H9 (cell line): ENCODE results near the gene SIN3B. TPM values are rescaled to one million over a fixed set of nuclear protein-coding genes. Genes with fewer than 3 reads are reported as not detected.

Experiments used
- DNase-seq: peaks from one replicate; pipeline ENCODE4 v3.0.0-alpha.2; 2017
- H2AFZ ChIP-seq: one replicate; pipeline ENCODE4 v1.6.1; 2013; ENCODE audit warnings: mild to moderate bottlenecking, low read length, control low read depth, moderate library complexity
- H2AK5ac ChIP-seq: 2 replicates; pipeline ENCODE4 v1.6.1; 2013; ENCODE audit warnings: low read length, control low read depth, mixed read lengths; ENCODE audit not compliant: insufficient read length
- H2BK120ac ChIP-seq: one replicate; pipeline ENCODE4 v1.6.1; 2013; ENCODE audit warnings: low read depth, mild to moderate bottlenecking, low read length, control low read depth, inconsistent platforms; ENCODE audit not compliant: poor library complexity, severe bottlenecking
- H2BK12ac ChIP-seq: 2 replicates; pipeline ENCODE4 v1.6.1; 2013; ENCODE audit warnings: low read length, control low read depth, mixed read lengths, low read depth; ENCODE audit not compliant: insufficient read length
- H2BK15ac ChIP-seq: 2 replicates; pipeline ENCODE4 v1.6.1; 2013; ENCODE audit warnings: low read depth, low read length, control low read depth
- H2BK20ac ChIP-seq: one replicate; pipeline ENCODE4 v1.6.1; 2013; ENCODE audit warnings: low read depth, mild to moderate bottlenecking, low read length, control low read depth, inconsistent platforms; ENCODE audit not compliant: poor library complexity, severe bottlenecking
- H2BK5ac ChIP-seq: 2 replicates; pipeline ENCODE4 v1.6.1; 2013; ENCODE audit warnings: low read length, control low read depth, mixed read lengths; ENCODE audit not compliant: insufficient read length
- H3K14ac ChIP-seq: 2 replicates; pipeline ENCODE4 v1.6.1; 2013; ENCODE audit warnings: low read length, control low read depth; ENCODE audit not compliant: insufficient read depth
- H3K18ac ChIP-seq: 2 replicates; pipeline ENCODE4 v1.6.1; 2013; ENCODE audit warnings: low read depth, mild to moderate bottlenecking, mixed read lengths, low read length, control low read depth; ENCODE audit not compliant: insufficient read length
- H3K23ac ChIP-seq: 2 replicates; pipeline ENCODE4 v1.6.1; 2013; ENCODE audit warnings: low read length, control low read depth, mixed read lengths, low read depth; ENCODE audit not compliant: insufficient read length
- H3K23me2 ChIP-seq: 2 replicates; pipeline ENCODE4 v1.6.1; 2013; ENCODE audit warnings: low read depth, mild to moderate bottlenecking, mixed read lengths, low read length, control low read depth; ENCODE audit not compliant: insufficient read length, poor library complexity, severe bottlenecking
- H3K27ac ChIP-seq: 2 replicates; pipeline ENCODE4 v1.5.1; 2013; ENCODE audit warnings: low read length, control low read depth, mixed read lengths, low read depth; ENCODE audit not compliant: insufficient read length
- H3K27me3 ChIP-seq: 2 replicates; pipeline ENCODE4 v1.6.1; 2013; ENCODE audit warnings: low read length, control low read depth, inconsistent platforms; ENCODE audit not compliant: insufficient read depth
- H3K4ac ChIP-seq: 2 replicates; pipeline ENCODE4 v1.6.1; 2013; ENCODE audit warnings: low read depth, mild to moderate bottlenecking, control low read depth, inconsistent platforms, low read length, moderate library complexity
- H3K4me1 ChIP-seq: 2 replicates; pipeline ENCODE4 v1.6.1; 2013; ENCODE audit warnings: low read length, control low read depth, inconsistent platforms; ENCODE audit not compliant: insufficient read depth
- H3K4me2 ChIP-seq: 2 replicates; pipeline ENCODE4 v1.6.1; 2013; ENCODE audit warnings: low read length, control low read depth, mixed read lengths; ENCODE audit not compliant: insufficient read length, insufficient read depth
- H3K56ac ChIP-seq: 2 replicates; pipeline ENCODE4 v1.6.1; 2013; ENCODE audit warnings: low read depth, mild to moderate bottlenecking, mixed read lengths, low read length, control low read depth; ENCODE audit not compliant: insufficient read length
- H3K79me1 ChIP-seq: 2 replicates; pipeline ENCODE4 v1.6.1; 2013; ENCODE audit warnings: low read depth, mild to moderate bottlenecking, moderate library complexity, low read length, control low read depth, inconsistent platforms; ENCODE audit not compliant: insufficient read depth, poor library complexity, severe bottlenecking
- H3K79me2 ChIP-seq: 2 replicates; pipeline ENCODE4 v1.6.1; 2013; ENCODE audit warnings: low read length, control low read depth, inconsistent platforms; ENCODE audit not compliant: insufficient read depth
- H3K9ac ChIP-seq: 2 replicates; pipeline ENCODE4 v1.6.1; 2013; ENCODE audit warnings: low read length, control low read depth, mixed read lengths; ENCODE audit not compliant: insufficient read length; ENCODE audit errors: extremely low read depth
- H3K9me3 ChIP-seq: one replicate; pipeline ENCODE4 v1.6.1; 2013; ENCODE audit warnings: low read depth, low read length, inconsistent platforms; ENCODE audit not compliant: control insufficient read depth
- H3T11ph ChIP-seq: one replicate; pipeline ENCODE4 v1.6.1; 2013; ENCODE audit warnings: mild to moderate bottlenecking, low read length, control low read depth, inconsistent platforms
- H4K20me1 ChIP-seq: one replicate; pipeline ENCODE4 v1.6.1; 2013; ENCODE audit not compliant: control insufficient read depth, insufficient read length, insufficient read depth
- H4K5ac ChIP-seq: 2 replicates; pipeline ENCODE4 v1.6.1; 2013; ENCODE audit warnings: low read depth, mild to moderate bottlenecking, mixed read lengths, low read length, control low read depth; ENCODE audit not compliant: insufficient read length
- H4K8ac ChIP-seq: replicated peaks from 2 replicates; pipeline ENCODE4 v1.6.1; 2013; ENCODE audit warnings: low read length, control low read depth, mixed read lengths, low read depth; ENCODE audit not compliant: insufficient read length
- H4K91ac ChIP-seq: 2 replicates; pipeline ENCODE4 v1.6.1; 2013; ENCODE audit warnings: low read depth, mild to moderate bottlenecking, moderate library complexity, mixed read lengths, low read length, control low read depth; ENCODE audit not compliant: insufficient read length
- H3K27ac Mint-ChIP-seq, 3 experiments: 2 replicates in 2 of 3; 3 replicates in 1 of 3; pipeline ENCODE4 v1.8.0; 2020 to 2021; ENCODE audit warnings: mixed read lengths in 3 of 3, mild to moderate bottlenecking in 1 of 3, moderate library complexity in 1 of 3
- H3K27me3 Mint-ChIP-seq: 2 replicates; pipeline ENCODE4 v1.8.0; 2021; ENCODE audit warnings: low read depth, mild to moderate bottlenecking, moderate library complexity, mixed read lengths
- H3K36me3 Mint-ChIP-seq, 3 experiments: 2 replicates in 2 of 3; 3 replicates in 1 of 3; pipeline ENCODE4 v1.8.0; 2020 to 2021; ENCODE audit warnings: low read depth in 3 of 3, mixed read lengths in 3 of 3; ENCODE audit not compliant: insufficient read depth in 1 of 3
- H3K4me1 Mint-ChIP-seq, 2 experiments: 2 replicates each; pipeline ENCODE4 v1.8.0; 2020; ENCODE audit warnings: mixed read lengths in 2 of 2
- H3K4me3 Mint-ChIP-seq, 2 experiments: 2 replicates in 1 of 2; 3 replicates in 1 of 2; pipeline ENCODE4 v1.8.0; 2020 to 2021; ENCODE audit warnings: mild to moderate bottlenecking in 2 of 2, mixed read lengths in 2 of 2, moderate library complexity in 1 of 2
- H3K9me3 Mint-ChIP-seq, 2 experiments: 2 replicates in 1 of 2; 3 replicates in 1 of 2; pipeline ENCODE4 v1.8.0; 2020; ENCODE audit warnings: mild to moderate bottlenecking in 2 of 2, mixed read lengths in 2 of 2, moderate library complexity in 1 of 2
- CTCF ChIP-seq: fragments of 200-600 bp; sonication (generic); conservative IDR thresholded peaks from 3 replicates; pipeline ENCODE4 v1.8.0; 2021; ENCODE audit warnings: antibody characterized with exemption, mild to moderate bottlenecking
- WGBS: extraction: QIAGEN DNeasy Blood & Tissue Kit; methylation state at CpG from one replicate; pipeline ENCODE4 v1.1.7; 2013; ENCODE audit warnings: missing lambda C conversion rate, low lambda C conversion rate, mixed read lengths; ENCODE audit not compliant: insufficient read length; ENCODE audit errors: extremely low coverage; 5-methylcytosine and 5-hydroxymethylcytosine counted together
- total RNA-seq: library from RNA; stranded (reverse); gene quantifications from 2 replicates; pipeline ENCODE4 v1.2.1, GENCODE V29; 2021

Gene SIN3B
- total RNA-seq, 1 experiment from 2014 or later = 72.7 TPM

- no peak for DNase-seq
- no peaks in the 10 kb centered on the region for H4K20me1 ChIP-seq
- no peak overlapping the region; a peak in 1 of 5 replicates for H3K4me3 Mint-ChIP-seq
- H3K18ac ChIP-seq = no peak overlapping the region
- no CpG with 5 or more reads among the region's 12 CpGs for WGBS
- no peak overlapping the region for H3K4me2 ChIP-seq
- H2BK20ac ChIP-seq = no peak overlapping the region
- no peak overlapping the region for H3K56ac ChIP-seq
- no peak overlapping the region for H3K27ac ChIP-seq
- H3K4ac ChIP-seq = no peak overlapping the region
- no peak overlapping the region for H2BK12ac ChIP-seq
- H2AK5ac ChIP-seq = no peak overlapping the region
- H3K9ac ChIP-seq = no peak overlapping the region
- no peak overlapping the region for H2AFZ ChIP-seq
- H3K23ac ChIP-seq = no peak overlapping the region
- no peak overlapping the region for H3K14ac ChIP-seq
- no peaks in the 10 kb centered on the region for H3K4me1 ChIP-seq
- no peak overlapping the region for H4K8ac ChIP-seq
- no peak overlapping the region for H2BK5ac ChIP-seq
- H3T11ph ChIP-seq = no peak overlapping the region
- no peak overlapping the region for H2BK120ac ChIP-seq
- H2BK15ac ChIP-seq = no peak overlapping the region
- H3K23me2 ChIP-seq = peaks cover 6% of the 10 kb centered on the region
- H3K79me2 ChIP-seq = no peaks in the 10 kb centered on the region
- no peak overlapping the region for H4K91ac ChIP-seq
- no peaks in the 10 kb centered on the region for H3K36me3 Mint-ChIP-seq
- H3K27ac Mint-ChIP-seq = no peak overlapping the region
- no peaks in the 10 kb centered on the region; a peak in 1 of 5 replicates for H3K9me3 Mint-ChIP-seq
- TF ChIP-seq CTCF = no peak
- no peaks in the 10 kb centered on the region for H3K9me3 ChIP-seq
- H3K27me3 ChIP-seq = no peaks in the 10 kb centered on the region; the same call in 1 of the 2 replicates
- peaks cover 0 to 5% of the 10 kb centered on the region in 2 experiments; a peak in 2 of 4 replicates for H3K4me1 Mint-ChIP-seq
- no peaks in the 10 kb centered on the region for H3K79me1 ChIP-seq
- H3K27me3 Mint-ChIP-seq = peaks cover 14% of the 10 kb centered on the region
- no peak overlapping the region for H4K5ac ChIP-seq
Observed at GRCh38 chr19:16891696-16892382, 62.6 kb downstream of the SIN3B start.
